Iris pigment epithelial cell (primary cell): ENCODE results near the gene PRPF8.
A peak's percentile ranks its signal among the peaks of the same experiment; 100 is the strongest.

Experiments used
- DNase-seq: peaks from one replicate; pipeline ENCODE4 v3.0.0-alpha.2; 2011; ENCODE audit warnings: low read depth

Gene PRPF8

GRCh38 chr17:1644493-1645206 is 40.0 kb downstream of the PRPF8 start:
- DNase-seq, result peak; percentile 63

- no peak for DNase-seq
Observed at GRCh38 chr17:1643999-1644492, 40.6 kb downstream of the PRPF8 start.

DNA sequence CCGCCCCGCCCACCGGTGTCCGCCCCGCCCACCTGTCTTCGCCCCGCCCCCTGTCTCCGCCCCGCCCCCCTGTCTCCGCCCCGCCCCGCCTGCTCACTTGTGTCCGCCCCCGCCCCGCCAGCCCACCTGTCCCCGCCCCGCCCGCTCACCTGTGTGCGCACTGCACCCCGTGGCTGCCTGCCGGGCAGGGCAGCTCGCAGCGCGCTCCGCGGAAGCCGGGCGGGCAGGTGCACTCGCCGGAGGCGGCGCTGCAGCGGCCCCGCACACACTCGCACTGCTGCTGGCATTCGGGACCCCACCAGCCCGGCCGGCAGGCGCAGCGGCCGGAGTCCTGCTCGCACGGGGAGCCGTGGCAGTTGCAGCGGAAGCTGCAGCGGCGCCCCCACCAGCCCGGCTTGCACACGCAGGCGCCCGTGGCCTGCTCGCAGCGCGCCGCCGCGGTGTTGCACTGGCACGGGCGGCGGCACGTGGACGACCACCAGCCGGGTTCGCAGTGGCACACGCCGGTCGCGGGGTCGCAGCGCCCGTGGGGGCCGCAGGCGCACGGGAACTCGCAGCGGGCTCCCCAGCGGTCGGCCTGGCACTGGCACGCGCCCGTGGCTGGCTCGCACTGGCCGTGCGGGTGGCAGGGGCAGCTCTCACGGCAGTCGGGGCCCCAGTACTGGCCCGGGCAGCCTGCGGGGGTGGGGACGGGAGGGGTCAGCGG is 41.2 kb downstream of the PRPF8 start:
- no peak for DNase-seq

- no peak for DNase-seq
Observed at GRCh38 chr17:1641065-1641403, 43.6 kb downstream of the PRPF8 start.

DNA sequence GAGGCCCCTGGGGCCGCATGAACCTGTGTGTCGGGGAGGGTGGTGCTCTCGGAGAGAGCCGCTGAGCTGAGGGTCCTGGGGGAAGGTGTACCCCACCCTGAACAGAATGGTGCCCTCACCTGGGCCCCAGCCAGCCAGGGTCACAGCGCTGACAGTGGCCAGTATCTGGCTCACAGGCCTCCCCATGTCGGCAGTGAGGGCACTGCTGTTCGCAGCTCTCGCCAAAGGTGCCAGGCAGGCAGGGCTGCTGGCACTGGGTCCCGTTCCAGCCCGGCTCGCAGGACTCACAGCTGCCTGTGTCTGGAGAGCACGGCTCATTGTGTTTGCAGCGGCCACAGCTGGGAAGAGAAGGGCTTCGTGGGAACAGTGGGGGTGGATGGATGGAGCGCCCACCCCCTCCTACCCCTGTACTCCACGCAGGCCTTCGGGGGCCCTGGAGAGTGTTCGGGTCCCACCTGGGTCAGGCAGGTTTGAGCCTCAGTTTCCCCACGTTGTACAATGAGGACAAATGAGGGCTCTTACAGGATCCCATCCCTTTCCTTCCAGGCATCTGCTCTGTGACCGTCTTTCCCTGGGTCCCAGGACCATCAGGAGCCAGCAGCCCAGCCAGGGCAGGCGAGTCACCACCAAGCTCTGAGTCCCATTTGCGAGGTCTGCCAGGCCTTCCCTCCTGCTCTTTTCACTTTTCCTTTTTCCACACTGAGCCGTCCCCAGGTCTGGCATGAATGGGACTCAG is 44.2 kb downstream of the PRPF8 start:
- DNase-seq, result no peak

- no peak for DNase-seq
Observed at GRCh38 chr17:1639549-1640180, 45.0 kb downstream of the PRPF8 start.

- DNase-seq, result no peak
Observed at GRCh38 chr17:1638624-1639300, 45.9 kb downstream of the PRPF8 start.

DNA sequence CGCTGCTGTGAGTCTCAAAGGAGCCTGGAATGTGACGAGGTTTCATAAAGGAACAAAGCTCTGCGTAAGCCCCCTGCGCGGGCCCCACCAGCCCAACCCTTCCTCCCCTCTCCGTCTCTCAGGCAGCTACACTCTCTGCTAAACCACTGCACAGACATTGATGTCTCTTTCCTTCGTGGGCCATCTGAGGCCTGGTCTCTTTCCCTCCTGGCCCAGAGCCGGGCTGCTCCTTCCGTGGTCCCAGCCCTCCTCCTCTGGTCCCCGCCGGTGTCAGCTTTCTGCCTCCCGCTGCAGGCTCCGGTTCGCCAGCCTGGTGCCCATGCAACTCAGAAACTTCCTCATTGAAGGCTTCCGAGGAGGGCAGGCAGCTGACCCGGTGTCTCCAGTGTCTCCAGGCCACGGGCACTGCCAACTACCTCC is 46.5 kb downstream of the PRPF8 start:
- DNase-seq, result no peak

DNA sequence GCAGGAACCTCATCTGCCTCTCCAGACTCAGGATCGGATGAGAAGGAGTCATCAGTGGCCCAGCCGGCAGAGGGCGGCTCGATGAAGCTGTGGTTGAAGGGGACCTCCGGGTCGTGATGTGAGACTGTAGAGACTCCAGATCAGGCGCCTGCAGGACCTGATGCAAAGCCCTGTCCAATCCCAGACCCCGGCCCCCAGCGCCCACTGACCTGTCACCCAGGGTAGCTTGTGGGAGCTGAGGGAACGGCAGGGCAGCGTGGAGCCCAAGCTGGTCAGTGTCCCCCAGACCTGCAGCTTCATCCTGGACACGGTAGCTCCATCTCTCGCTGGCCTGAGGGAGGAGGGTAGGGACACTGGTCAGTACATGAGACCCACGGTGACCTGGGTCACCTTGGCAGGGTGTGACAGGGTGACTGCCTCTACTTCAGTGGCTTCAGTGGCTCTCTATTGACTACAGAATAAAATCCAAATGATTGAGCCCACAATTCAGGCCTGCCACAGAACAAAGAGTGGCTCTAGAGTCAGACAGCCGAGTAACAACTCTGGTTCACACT is 47.9 kb downstream of the PRPF8 start:
- no peak for DNase-seq

GRCh38 chr17:1635675-1636465 is 48.8 kb downstream of the PRPF8 start:
- DNase-seq, result no peak

- DNase-seq, result no peak
Observed at GRCh38 chr17:1634841-1635650, 49.6 kb downstream of the PRPF8 start.

GRCh38 chr17:1630662-1631061 is 54.0 kb downstream of the PRPF8 start:
- DNase-seq, result no peak

DNA sequence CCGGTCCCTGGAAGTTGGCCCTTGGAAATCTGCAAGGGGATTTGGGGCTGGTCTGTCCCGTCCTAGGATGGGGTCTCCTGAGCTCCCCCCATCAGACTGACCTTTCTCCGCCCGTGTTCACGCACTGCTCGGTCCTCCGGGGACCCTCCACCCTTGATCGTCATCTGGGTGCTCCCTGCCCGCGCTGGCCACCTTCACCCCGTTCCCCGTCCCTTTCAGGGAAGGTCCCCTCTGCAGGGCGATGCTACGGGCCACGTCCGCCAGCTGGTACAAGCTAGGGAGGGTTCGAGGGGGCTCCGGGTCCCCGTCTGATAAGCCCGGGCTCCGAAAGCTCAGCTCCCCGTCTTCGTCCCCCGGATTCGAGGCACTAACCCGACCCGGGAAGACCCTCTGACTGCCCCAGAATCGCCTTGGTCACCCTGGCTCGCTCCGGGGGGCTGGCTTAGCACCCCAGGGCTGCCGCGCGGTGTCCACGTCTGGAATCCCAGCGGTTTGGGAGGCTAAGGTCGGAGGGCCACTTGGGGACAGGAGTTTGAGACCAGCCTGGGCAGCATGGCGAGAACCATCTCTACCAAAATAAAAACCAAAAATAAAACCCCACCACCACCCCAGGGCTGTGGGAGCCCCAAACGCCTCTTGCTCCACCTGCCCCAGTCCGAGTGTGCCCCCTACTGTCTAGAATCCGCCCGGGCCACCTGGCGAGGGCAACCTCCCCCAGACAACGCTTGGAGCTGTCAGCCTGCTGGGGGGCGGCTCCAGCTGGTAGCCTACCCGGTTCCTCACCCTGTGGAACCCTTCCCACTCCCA is 55.0 kb downstream of the PRPF8 start:
- peak; percentile 33 for DNase-seq

- DNase-seq, result peak; percentile 95
Observed at GRCh38 chr17:1628856-1629503, 55.7 kb downstream of the PRPF8 start.

DNA sequence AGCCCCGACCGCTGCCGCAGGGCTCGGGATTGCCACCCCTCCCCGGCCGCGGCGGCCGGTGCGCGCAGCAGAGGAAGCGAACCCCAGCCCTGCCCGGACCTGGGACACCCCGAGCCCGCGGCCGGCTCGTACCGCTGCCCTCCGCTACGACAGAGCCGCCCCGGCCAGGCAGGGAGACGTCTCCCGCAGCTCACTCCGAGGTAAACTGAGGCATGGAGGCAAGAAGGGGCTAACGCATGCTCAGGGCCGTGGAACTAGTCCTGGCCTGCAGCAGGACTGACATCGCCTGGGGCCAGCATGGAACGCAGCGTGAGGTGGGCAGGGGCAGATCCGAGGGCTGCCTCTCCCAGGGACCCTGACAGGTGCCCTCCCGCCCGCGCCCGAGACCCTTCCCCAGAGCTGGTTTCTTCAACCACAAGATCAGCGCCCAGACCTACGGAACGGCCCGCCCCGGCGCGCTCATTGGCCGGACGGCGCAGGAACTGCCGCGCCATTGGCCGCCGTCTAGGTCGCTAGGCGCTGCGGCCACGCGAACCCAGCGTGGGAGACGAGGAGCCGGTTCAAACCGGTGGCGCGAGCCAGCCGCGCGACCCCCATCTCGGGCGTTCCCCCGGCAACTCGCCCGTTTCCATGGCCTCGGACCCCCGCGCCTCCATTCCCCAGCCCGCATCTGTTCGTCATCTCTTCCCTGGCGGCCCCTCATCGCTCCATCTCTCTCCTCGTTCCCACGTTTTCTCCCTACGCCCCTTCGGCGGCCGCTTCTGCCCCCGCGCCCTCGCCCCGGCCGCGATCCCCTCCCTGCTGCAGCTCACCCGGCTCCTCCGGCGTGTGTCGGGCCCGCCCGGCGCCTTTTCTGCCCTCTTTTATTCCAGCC is 56.4 kb downstream of the PRPF8 start, which contains the start of gene SLC43A2:
TSS of gene SLC43A2 (minus strand) at position 853 of the 874 bp plus-strand sequence. CDS start 960 bp downstream, outside the sequence.
- peak; percentile 84 for DNase-seq

- DNase-seq, result no peak
Observed at GRCh38 chr17:1627182-1627981, 57.3 kb downstream of the PRPF8 start.
